ENCODE data around the gene MUC13. TPM values are rescaled to one million over a fixed set of nuclear protein-coding genes. Genes with fewer than 3 reads are reported as not detected.
"Not testable (repeated sequence)": the region's sequence is repeated elsewhere in the genome, so short reads cannot be mapped to it uniquely, and the experiment has no call there.

Gene MUC13
- not detected in 2 replicates for total RNA-seq

- no peak for DNase-seq (ENCODE audit: extremely low read depth, low read depth, low spot score)
Measured at GRCh38 chr3:124934577-124934976, at the start of gene MUC13. Gene MUC13, minus strand, starts transcription at chr3:124934751. Its CDS starts 39 bp downstream, at chr3:124934712.

- no peak for DNase-seq (ENCODE audit: extremely low read depth, low read depth, low spot score)
Measured at GRCh38 chr3:124982855-124983254, 48.3 kb upstream of the MUC13 start.

GRCh38 chr3:124981472-124981871 is 46.9 kb upstream of the MUC13 start:
- no peak for DNase-seq (ENCODE audit: extremely low read depth, low read depth, low spot score)

- no peak for DNase-seq (ENCODE audit: extremely low read depth, low read depth, low spot score)
Measured at GRCh38 chr3:124978627-124979026, 44.1 kb upstream of the MUC13 start.

GRCh38 chr3:124976383-124976782 is 41.8 kb upstream of the MUC13 start:
- DNase-seq (ENCODE audit: extremely low read depth, low read depth, low spot score) = no peak

- no peak for DNase-seq (ENCODE audit: extremely low read depth, low read depth, low spot score)
Measured at GRCh38 chr3:124974691-124975090, 40.1 kb upstream of the MUC13 start.

- DNase-seq (ENCODE audit: extremely low read depth, low read depth, low spot score) = no peak
Measured at GRCh38 chr3:124973290-124973689, 38.7 kb upstream of the MUC13 start.

GRCh38 chr3:124972457-124972856 is 37.9 kb upstream of the MUC13 start:
- DNase-seq (ENCODE audit: extremely low read depth, low read depth, low spot score) = no peak

GRCh38 chr3:124969963-124970722 is 35.6 kb upstream of the MUC13 start:
- no peak for DNase-seq (ENCODE audit: extremely low read depth, low read depth, low spot score)

GRCh38 chr3:124969190-124969589 is 34.6 kb upstream of the MUC13 start:
- no peak for DNase-seq (ENCODE audit: extremely low read depth, low read depth, low spot score)

GRCh38 chr3:124967964-124968363 is 33.4 kb upstream of the MUC13 start:
- no peak for DNase-seq (ENCODE audit: extremely low read depth, low read depth, low spot score)

- no peak for DNase-seq (ENCODE audit: extremely low read depth, low read depth, low spot score)
Measured at GRCh38 chr3:124966521-124967445, 32.2 kb upstream of the MUC13 start.

GRCh38 chr3:124965413-124965812 is 30.9 kb upstream of the MUC13 start:
- DNase-seq (ENCODE audit: extremely low read depth, low read depth, low spot score) = no peak

GRCh38 chr3:124964387-124964786 is 29.8 kb upstream of the MUC13 start:
- no peak for DNase-seq (ENCODE audit: extremely low read depth, low read depth, low spot score)

GRCh38 chr3:124963755-124964154 is 29.2 kb upstream of the MUC13 start:
- no peak for DNase-seq (ENCODE audit: extremely low read depth, low read depth, low spot score)

GRCh38 chr3:124962403-124962940 is 27.9 kb upstream of the MUC13 start:
- DNase-seq (ENCODE audit: extremely low read depth, low read depth, low spot score) = no peak

GRCh38 chr3:124960698-124961097 is 26.1 kb upstream of the MUC13 start:
- no peak for DNase-seq (ENCODE audit: extremely low read depth, low read depth, low spot score)

- no peak for DNase-seq (ENCODE audit: extremely low read depth, low read depth, low spot score)
Measured at GRCh38 chr3:124960105-124960504, 25.6 kb upstream of the MUC13 start.

GRCh38 chr3:124957951-124958350 is 23.4 kb upstream of the MUC13 start:
- not testable (repeated sequence) for DNase-seq (ENCODE audit: extremely low read depth, low read depth, low spot score)

GRCh38 chr3:124952282-124952855 is 17.8 kb upstream of the MUC13 start:
- DNase-seq (ENCODE audit: extremely low read depth, low read depth, low spot score) = no peak

All from glomerular endothelial cell (primary cell).